OCI-LY3 (cell line): Measurements from ENCODE around the gene KNOP1.

ENCODE experiments used
- CTCF ChIP-seq: fragments of 200-600, 300-600 bp; sonication (generic); IDR thresholded peaks from 2 replicates; pipeline ENCODE4 v1.5.1; 2014; ENCODE audit warnings: antibody characterized with exemption, low read length, low read depth
- EZH2phosphoT487 ChIP-seq: fragments of 200-600 bp; shearing (Covaris generic); IDR thresholded peaks from 2 replicates; pipeline ENCODE4 v1.6.1; 2018; ENCODE audit warnings: antibody characterized with exemption, mixed run types, low read depth

DNA sequence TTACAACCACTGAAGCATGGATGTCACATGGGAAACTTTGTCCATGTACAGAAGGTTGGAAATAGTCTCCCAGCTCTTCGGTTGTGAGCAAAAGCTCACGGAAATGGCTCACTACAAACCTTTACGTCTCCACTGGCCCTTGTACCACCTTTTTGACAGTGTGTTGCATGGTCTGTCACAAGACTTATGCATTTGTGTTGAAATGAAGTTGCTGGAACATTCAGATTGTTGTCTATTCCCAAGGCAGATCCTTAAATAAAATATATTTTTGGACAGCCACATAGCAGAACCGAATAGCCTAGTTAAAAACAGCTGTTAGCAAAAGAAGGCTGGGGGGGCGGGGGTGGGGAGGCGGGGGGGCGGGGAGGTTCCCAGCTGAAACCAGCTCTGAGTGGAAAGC is 39.2 kb downstream of the KNOP1 start:
- TF ChIP-seq CTCF (no peak), EZH2phosphoT487 (no peak)
